ENCODE results near the gene LRP5.
"Not testable (repeated sequence)": the region's sequence is repeated elsewhere in the genome, so short reads cannot be mapped to it uniquely, and the experiment has no call there.

The LRP5 gene

DNA sequence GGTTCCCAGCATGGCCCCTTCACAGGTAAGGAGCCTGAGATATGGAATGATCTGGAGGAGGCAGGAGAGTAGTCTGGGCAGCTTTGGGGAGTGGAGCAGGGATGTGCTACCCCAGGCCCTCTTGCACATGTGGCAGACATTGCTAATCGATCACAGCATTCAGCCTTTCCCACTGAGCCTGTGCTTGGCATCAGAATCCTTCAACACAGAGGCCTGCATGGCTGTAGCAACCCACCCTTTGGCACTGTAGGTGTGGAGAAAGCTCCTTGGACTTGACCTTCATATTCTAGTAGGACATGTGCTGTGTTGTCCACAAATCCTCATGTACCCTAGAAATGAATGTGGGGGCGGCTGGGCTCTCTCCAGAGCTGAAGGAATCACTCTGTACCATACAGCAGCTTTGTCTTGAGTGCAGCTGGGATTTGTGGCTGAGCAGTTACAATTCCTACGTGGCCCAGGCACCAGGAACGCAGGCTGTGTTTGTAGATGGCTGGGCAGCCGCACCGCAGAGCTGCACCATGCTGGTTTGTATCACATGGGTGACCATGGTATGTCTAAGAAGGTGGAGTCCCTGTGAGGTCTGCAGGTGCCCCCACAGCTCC lies 126.4 kb downstream of the LRP5 start:
- H3K9me3 ChIP-seq (ENCODE audit: control insufficient read depth in 2 of 2, low read length in 2 of 2): no peaks in the 10 kb centered on the region
- H3K9ac ChIP-seq (ENCODE audit: low read length in 2 of 2): no peak overlapping the region
- peaks cover 33 to 48% of the 10 kb centered on the region in 2 donors for H3K36me3 ChIP-seq (ENCODE audit: control insufficient read depth in 2 of 2, insufficient read depth in 2 of 2, low read length in 2 of 2)
- H3K4me3 ChIP-seq (ENCODE audit: low read length in 2 of 2): no peak overlapping the region
- H3K27me3 ChIP-seq (ENCODE audit: control insufficient read depth in 1 of 2, insufficient read depth in 2 of 2, low read length in 2 of 2): no peaks in the 10 kb centered on the region
- no peak overlapping the region for H3K27ac ChIP-seq (ENCODE audit: low read length)
- peaks cover 13% of the 10 kb centered on the region for H3K4me1 ChIP-seq (ENCODE audit: control insufficient read depth, insufficient read depth, low read length)

DNA sequence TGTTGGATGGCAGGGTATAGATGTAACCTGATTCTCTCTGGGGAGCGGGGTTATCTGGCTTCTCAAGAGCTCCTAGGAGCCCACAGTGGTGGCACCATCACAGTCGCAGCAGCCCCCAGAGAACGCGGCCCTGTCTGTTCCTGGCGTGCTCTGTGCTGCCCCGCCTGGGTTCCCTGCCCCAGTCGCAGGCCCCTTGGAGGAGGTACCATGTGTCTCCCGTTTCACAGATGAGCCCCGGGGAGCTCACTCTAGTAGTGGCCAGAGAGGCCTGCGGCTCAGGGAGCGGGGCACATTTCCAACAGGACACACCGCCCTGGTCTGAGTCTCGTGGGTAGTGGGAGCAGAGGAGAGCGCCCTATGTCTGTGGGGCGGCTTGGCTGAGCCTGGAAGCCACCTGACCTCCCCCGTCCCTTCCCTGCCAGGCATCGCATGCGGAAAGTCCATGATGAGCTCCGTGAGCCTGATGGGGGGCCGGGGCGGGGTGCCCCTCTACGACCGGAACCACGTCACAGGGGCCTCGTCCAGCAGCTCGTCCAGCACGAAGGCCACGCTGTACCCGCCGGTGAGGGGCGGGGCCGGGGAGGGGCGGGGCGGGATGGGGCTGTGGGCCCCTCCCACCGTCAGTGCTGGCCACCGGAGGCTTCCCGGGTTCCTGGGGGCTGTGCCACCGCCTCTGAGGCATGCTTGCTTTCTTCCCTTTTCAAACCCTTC lies 127.1 kb downstream of the LRP5 start:
- Histone ChIP-seq H3K27ac (ENCODE audit: low read length) (no peak overlapping the region), H3K9ac (ENCODE audit: low read length in 2 of 2) (no peak overlapping the region), H3K4me3 (ENCODE audit: low read length in 2 of 2) (no peak overlapping the region), H3K36me3 (ENCODE audit: control insufficient read depth in 2 of 2, insufficient read depth in 2 of 2, low read length in 2 of 2) (peaks cover 33 to 44% of the 10 kb centered on the region in 2 donors), H3K4me1 (ENCODE audit: control insufficient read depth, insufficient read depth, low read length) (peaks cover 14% of the 10 kb centered on the region), H3K27me3 (ENCODE audit: control insufficient read depth in 1 of 2, insufficient read depth in 2 of 2, low read length in 2 of 2) (no peaks in the 10 kb centered on the region), H3K9me3 (ENCODE audit: control insufficient read depth in 2 of 2, low read length in 2 of 2) (no peaks in the 10 kb centered on the region)

DNA sequence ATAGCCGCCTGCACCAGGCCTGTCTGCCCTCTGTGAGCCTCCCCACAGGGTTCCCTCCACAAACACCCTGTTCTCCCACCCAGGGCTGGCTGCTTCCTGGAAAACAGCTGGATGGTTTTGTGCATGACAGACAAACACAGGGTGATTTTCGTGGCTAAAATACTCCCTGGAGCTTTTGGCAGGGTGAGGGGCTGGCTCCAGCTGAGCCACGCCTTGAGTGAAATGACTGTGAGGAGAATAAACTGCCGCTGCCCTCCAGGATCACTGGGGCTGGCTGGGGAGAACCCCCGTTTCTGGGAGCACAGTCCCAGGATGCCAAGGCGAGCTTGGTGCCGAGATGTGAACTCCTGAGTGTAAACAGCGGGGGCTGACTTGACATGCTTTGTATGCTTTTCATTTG lies 127.8 kb downstream of the LRP5 start:
- no peak overlapping the region for H3K27ac ChIP-seq (ENCODE audit: low read length)
- no peaks in the 10 kb centered on the region for H3K9me3 ChIP-seq (ENCODE audit: control insufficient read depth in 2 of 2, low read length in 2 of 2)
- no peak overlapping the region for H3K9ac ChIP-seq (ENCODE audit: low read length in 2 of 2)
- peaks cover 26 to 37% of the 10 kb centered on the region in 2 donors for H3K36me3 ChIP-seq (ENCODE audit: control insufficient read depth in 2 of 2, insufficient read depth in 2 of 2, low read length in 2 of 2)
- no peaks in the 10 kb centered on the region for H3K27me3 ChIP-seq (ENCODE audit: control insufficient read depth in 1 of 2, insufficient read depth in 2 of 2, low read length in 2 of 2)
- no peak overlapping the region for H3K4me3 ChIP-seq (ENCODE audit: low read length in 2 of 2)
- H3K4me1 ChIP-seq (ENCODE audit: control insufficient read depth, insufficient read depth, low read length): peaks cover 18% of the 10 kb centered on the region

DNA sequence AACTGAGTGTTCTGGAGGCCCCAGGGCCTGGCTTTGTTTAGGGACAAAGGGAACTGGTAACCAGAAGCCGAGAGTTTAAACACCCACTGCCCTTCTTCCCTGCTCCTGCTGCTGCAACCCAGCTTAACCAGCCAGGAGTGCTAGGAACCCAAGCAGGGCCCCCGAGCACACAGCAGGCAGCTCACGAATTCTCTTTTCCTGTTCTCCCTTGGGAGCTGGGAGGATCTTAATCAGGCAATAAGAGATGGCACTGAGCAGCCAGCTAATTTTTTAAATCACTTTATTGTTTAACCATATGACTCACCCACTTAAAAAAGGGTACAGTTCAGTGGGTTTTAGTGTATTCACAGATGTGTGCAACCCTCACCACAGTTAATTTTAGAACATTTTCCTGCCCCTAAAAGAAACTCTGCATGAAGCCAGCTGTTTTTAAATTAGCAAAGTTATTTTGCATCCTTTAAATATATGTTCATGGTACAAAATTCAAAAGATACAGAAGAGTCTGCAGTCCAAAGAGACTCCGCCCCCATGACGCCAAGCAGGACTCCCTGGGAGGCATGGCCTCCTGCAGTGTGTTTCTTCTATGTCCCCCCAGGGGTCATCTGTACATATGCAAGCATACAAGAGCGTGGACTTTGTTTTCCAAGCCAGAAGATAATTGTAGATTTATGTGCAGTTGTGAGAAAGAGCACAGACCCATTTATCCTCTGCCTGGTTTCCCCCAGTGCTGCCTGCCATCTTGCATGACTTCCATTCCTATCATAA lies 129.3 kb downstream of the LRP5 start:
- Histone ChIP-seq H3K4me3 (ENCODE audit: low read length in 2 of 2) (no peak overlapping the region), H3K27ac (ENCODE audit: low read length) (no peak overlapping the region), H3K36me3 (ENCODE audit: control insufficient read depth in 2 of 2, insufficient read depth in 2 of 2, low read length in 2 of 2) (peaks cover 25 to 36% of the 10 kb centered on the region in 2 donors)

DNA sequence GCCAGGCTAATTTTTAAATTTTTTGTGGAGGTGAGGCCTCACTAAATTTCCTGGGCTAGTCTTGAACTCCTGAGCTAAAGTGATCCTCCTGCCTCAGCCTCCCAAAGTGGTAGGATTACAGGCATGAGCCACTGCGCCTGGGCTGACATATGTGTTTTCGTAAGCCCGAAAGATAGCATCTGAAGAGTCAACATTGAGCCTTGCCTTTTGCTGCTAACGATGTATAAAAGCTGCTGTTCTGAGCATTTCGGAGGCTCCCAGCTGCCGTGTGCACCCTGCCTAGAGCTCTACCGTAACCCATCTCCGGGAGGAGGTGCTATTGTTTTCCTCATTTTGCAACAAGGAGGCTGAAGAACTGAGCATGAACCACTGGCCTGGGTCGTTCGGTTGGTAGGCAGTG lies 130.0 kb downstream of the LRP5 start:
- H3K36me3 ChIP-seq (ENCODE audit: control insufficient read depth in 2 of 2, insufficient read depth in 2 of 2, low read length in 2 of 2): peaks cover 18 to 32% of the 10 kb centered on the region in 2 donors
- no peak overlapping the region for H3K4me3 ChIP-seq (ENCODE audit: low read length in 2 of 2)
- H3K27me3 ChIP-seq (ENCODE audit: control insufficient read depth in 1 of 2, insufficient read depth in 2 of 2, low read length in 2 of 2): no peaks in the 10 kb centered on the region
- peaks cover 18% of the 10 kb centered on the region for H3K4me1 ChIP-seq (ENCODE audit: control insufficient read depth, insufficient read depth, low read length)
- H3K9me3 ChIP-seq (ENCODE audit: control insufficient read depth in 2 of 2, low read length in 2 of 2): no peaks in the 10 kb centered on the region
- no peak overlapping the region for H3K9ac ChIP-seq (ENCODE audit: low read length in 2 of 2)
- no peak overlapping the region for H3K27ac ChIP-seq (ENCODE audit: low read length)

More for the DNA sequence above, 129.3 kb downstream of the LRP5 start:
- Histone ChIP-seq H3K9ac (ENCODE audit: low read length in 2 of 2) (no peak overlapping the region), H3K9me3 (ENCODE audit: control insufficient read depth in 2 of 2, low read length in 2 of 2) (no peaks in the 10 kb centered on the region), H3K4me1 (ENCODE audit: control insufficient read depth, insufficient read depth, low read length) (peaks cover 18% of the 10 kb centered on the region), H3K27me3 (ENCODE audit: control insufficient read depth in 1 of 2, insufficient read depth in 2 of 2, low read length in 2 of 2) (no peaks in the 10 kb centered on the region)

DNA sequence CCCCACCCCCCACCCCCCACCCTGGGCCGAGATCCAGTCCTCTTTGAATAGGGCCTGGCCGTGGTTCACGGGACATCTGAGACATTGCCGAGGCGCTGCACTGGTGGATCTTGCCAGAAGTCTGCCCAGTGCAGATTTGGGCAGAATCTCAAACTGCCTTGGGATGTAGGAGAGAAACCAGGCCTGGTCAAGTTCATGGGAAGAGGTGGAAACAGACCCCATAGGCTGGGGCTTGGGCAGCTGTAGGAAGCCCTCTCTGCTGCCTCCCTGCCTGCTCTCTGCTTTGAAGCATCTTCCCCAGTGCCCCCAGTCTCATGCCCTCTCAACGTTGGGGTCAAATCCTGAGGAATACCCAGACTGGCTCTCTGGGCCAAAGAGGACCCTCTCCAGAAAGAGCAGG lies 132.2 kb downstream of the LRP5 start:
- H3K27ac ChIP-seq (ENCODE audit: low read length): peak overlapping the region; percentile 49
- H3K9me3 ChIP-seq (ENCODE audit: control insufficient read depth in 2 of 2, low read length in 2 of 2): no peaks in the 10 kb centered on the region
- peaks cover 17 to 18% of the 10 kb centered on the region in 2 donors for H3K36me3 ChIP-seq (ENCODE audit: control insufficient read depth in 2 of 2, insufficient read depth in 2 of 2, low read length in 2 of 2)
- H3K9ac ChIP-seq (ENCODE audit: low read length in 2 of 2): no peak overlapping the region
- no peaks in the 10 kb centered on the region for H3K27me3 ChIP-seq (ENCODE audit: control insufficient read depth in 1 of 2, insufficient read depth in 2 of 2, low read length in 2 of 2)
- peaks cover 17% of the 10 kb centered on the region for H3K4me1 ChIP-seq (ENCODE audit: control insufficient read depth, insufficient read depth, low read length)
- no peak overlapping the region for H3K4me3 ChIP-seq (ENCODE audit: low read length in 2 of 2)

DNA sequence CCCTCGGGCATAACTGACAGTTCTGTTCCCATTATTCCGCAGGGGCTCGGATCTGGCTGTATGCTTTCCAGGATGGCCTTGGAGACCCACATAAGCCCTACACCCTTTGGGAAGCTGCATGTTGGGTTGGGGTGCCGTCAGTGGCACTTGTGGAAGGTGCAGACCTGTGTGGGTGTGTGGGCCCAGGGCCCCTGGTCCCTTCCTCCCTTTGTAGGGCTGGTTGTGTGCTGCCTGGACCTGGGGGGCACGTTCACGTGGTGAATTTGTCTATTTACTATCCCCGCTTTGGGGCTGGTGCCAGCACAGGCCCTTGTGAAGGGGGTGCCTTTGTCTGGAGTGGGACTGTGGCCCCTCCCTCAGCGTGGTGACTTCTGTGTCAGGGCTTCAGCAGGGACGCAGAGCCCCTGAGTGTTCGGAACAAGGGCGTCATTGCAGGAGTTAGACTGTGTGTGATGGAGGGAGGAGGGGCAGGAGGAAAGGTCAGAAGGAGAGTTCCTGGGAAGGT lies 133.2 kb downstream of the LRP5 start:
- Histone ChIP-seq H3K27ac (ENCODE audit: low read length) (no peak overlapping the region), H3K27me3 (ENCODE audit: control insufficient read depth in 1 of 2, insufficient read depth in 2 of 2, low read length in 2 of 2) (no peaks in the 10 kb centered on the region), H3K9ac (ENCODE audit: low read length in 2 of 2) (no peak overlapping the region), H3K4me3 (ENCODE audit: low read length in 2 of 2) (no peak overlapping the region), H3K36me3 (ENCODE audit: control insufficient read depth in 2 of 2, insufficient read depth in 2 of 2, low read length in 2 of 2) (peaks cover 14 to 16% of the 10 kb centered on the region in 2 donors), H3K4me1 (ENCODE audit: control insufficient read depth, insufficient read depth, low read length) (peaks cover 14% of the 10 kb centered on the region), H3K9me3 (ENCODE audit: control insufficient read depth in 2 of 2, low read length in 2 of 2) (no peaks in the 10 kb centered on the region)

DNA sequence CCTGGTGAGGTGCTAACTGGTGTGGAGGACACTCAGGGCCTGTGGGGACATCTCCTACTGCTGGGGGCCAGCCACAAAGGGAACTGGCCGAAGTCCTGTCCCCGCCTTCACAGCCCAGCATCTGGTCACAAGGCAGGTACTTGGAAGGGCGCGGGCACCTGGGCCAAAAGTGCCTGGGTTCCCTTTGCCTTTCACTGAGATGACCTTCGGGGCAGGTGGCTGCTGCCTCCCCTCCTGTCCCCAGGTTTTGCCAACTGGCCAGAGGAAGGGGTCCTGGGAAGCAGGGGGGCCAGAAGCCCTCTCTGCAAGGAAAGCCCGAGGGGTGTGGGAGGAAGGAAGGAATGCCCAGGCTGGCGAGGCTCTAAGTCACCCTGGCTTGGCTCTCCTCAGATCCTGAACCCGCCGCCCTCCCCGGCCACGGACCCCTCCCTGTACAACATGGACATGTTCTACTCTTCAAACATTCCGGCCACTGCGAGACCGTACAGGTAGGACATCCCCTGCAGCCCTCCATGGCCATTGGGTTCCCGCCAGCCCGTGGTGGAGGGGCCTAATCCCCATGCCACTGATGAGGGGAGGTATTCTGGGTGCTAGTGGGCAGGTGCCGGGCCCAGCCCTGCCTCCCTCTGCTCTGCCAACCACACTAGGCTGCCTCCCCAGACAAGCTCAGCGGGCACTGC lies 133.8 kb downstream of the LRP5 start:
- Histone ChIP-seq H3K27me3 (ENCODE audit: control insufficient read depth in 1 of 2, insufficient read depth in 2 of 2, low read length in 2 of 2) (no peaks in the 10 kb centered on the region), H3K9ac (ENCODE audit: low read length in 2 of 2) (no peak overlapping the region), H3K27ac (ENCODE audit: low read length) (no peak overlapping the region), H3K4me1 (ENCODE audit: control insufficient read depth, insufficient read depth, low read length) (peaks cover 14% of the 10 kb centered on the region), H3K36me3 (ENCODE audit: control insufficient read depth in 2 of 2, insufficient read depth in 2 of 2, low read length in 2 of 2) (peaks cover 14 to 16% of the 10 kb centered on the region in 2 donors), H3K4me3 (ENCODE audit: low read length in 2 of 2) (no peak overlapping the region), H3K9me3 (ENCODE audit: control insufficient read depth in 2 of 2, low read length in 2 of 2) (no peaks in the 10 kb centered on the region)

DNA sequence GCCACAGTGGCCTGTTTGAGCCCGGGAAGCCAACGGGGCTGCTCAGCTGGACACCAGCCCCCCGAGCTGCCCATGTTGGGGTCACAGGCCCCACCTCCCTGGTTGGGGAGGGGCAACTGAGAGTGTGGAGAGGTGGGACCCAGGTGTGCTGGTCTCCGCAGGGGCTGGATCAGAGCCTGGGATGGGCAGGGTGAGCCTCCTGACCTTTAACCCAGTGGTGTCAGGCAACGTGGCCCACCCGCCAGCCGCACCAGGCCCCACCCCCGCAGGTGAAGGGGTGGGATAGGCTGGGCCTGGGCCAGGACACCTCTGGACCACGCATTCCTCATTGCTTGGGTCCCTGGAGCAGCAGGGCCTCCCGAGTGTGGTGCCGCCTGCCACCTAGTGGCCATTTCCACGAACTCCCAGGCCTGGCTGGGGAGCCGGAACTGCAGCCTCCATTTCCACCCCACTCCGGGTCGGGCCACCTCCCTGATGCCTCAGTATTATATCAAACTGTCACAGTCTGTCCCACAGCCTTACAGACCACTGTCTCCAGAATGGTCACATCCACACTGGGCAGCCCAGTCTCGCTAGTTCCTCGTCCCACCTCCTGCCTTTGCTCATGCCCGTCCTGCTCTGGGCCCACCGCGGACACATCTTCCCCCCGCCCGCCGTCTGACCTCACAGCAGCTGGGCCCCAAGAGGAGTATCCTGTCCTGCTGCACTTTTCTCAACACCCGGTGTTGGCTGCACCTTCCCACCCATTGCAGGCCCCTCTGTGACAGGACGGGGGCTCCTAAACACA lies 134.8 kb downstream of the LRP5 start:
- Histone ChIP-seq H3K27ac (ENCODE audit: low read length) (no peak overlapping the region), H3K9ac (ENCODE audit: low read length in 2 of 2) (no peak overlapping the region), H3K4me3 (ENCODE audit: low read length in 2 of 2) (no peak overlapping the region), H3K4me1 (ENCODE audit: control insufficient read depth, insufficient read depth, low read length) (peaks cover 11% of the 10 kb centered on the region), H3K9me3 (ENCODE audit: control insufficient read depth in 2 of 2, low read length in 2 of 2) (no peaks in the 10 kb centered on the region), H3K27me3 (ENCODE audit: control insufficient read depth in 1 of 2, insufficient read depth in 2 of 2, low read length in 2 of 2) (no peaks in the 10 kb centered on the region), H3K36me3 (ENCODE audit: control insufficient read depth in 2 of 2, insufficient read depth in 2 of 2, low read length in 2 of 2) (peaks cover 11 to 13% of the 10 kb centered on the region in 2 donors)

DNA sequence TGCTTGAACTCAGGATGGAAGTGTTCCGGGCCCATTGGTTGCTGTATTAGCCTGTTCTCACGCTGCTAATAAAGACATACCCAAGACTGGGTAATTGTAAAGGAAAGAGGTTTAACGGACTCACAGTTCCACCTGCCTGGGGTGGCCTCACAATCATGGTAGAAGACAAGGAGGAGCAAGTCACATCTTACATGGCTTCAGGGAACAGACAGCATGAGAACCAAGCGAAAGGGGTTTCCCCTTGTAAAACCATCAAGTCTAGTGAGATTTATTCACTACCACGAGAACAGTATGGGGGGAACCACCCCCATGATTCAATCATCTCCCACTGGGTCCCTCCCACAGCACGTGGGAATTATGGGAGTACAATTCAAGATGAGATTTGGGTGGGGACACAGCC lies 135.5 kb downstream of the LRP5 start:
- H3K4me1 ChIP-seq (ENCODE audit: control insufficient read depth, insufficient read depth, low read length): peaks cover 11% of the 10 kb centered on the region
- not testable (repeated sequence) for H3K9me3 ChIP-seq (ENCODE audit: control insufficient read depth in 2 of 2, low read length in 2 of 2); H3K27me3 ChIP-seq (ENCODE audit: control insufficient read depth in 1 of 2, insufficient read depth in 2 of 2, low read length in 2 of 2); H3K27ac ChIP-seq (ENCODE audit: low read length); H3K9ac ChIP-seq (ENCODE audit: low read length in 2 of 2); H3K4me3 ChIP-seq (ENCODE audit: low read length in 2 of 2)
- H3K36me3 ChIP-seq (ENCODE audit: control insufficient read depth in 2 of 2, insufficient read depth in 2 of 2, low read length in 2 of 2): peaks cover 4 to 11% of the 10 kb centered on the region in 2 donors
